ENCODE results near the gene DOCK9.

- TF ChIP-seq CTCF (conservative IDR thresholded peaks at IDR 0.05; ENCODE audit: low read depth, low read length) = no peak
- no peak for TF ChIP-seq EZH2 (IDR thresholded peaks at IDR 0.05; ENCODE audit: low read length, unreplicated experiment)
Observed at GRCh38 chr13:99005609-99006008, 27.7 kb upstream of the DOCK9 start.
